ENCODE results near the gene RCAN1. TPM values are rescaled to one million over a fixed set of nuclear protein-coding genes. Genes with fewer than 3 reads are reported as not detected.

Gene RCAN1
- total and polyA plus RNA-seq, 9 of the 15 experiments (the other 6 are each of a cell fraction or from before 2014, with no cell fraction given), result 4.4 to 16.5 (median 12.3) TPM

- no peaks in the 10 kb centered on the region for H3K79me2 ChIP-seq (ENCODE audit: control insufficient read depth, insufficient read depth, low read length)
- DNase-seq (ENCODE audit: extremely low read depth in 1 of 4, low spot score in 3 of 4), result no peak
- CTCF ChIA-PET (ENCODE audit: low intra/inter-chr PET ratio), result no interaction called here
- peaks cover 0 to 5% of the 10 kb centered on the region in 2 experiments; a peak in 2 of 5 replicates for H3K4me1 ChIP-seq (replicated peaks in 1 of 2; ENCODE audit: control insufficient read depth in 2 of 2, insufficient read depth in 2 of 2, low read length in 2 of 2)
- in situ Hi-C loops (cut with MboI), result no loop called here
- H2AFZ ChIP-seq (ENCODE audit: low read depth, low read length), result no peak overlapping the region
- H3K27me3 ChIP-seq (ENCODE audit: control insufficient read depth in 2 of 2, insufficient read depth in 2 of 2, low read length in 2 of 2), result peaks cover 0 to 7% of the 10 kb centered on the region in 2 experiments; a peak in 2 of 5 replicates
- H3K36me3 ChIP-seq (ENCODE audit: control insufficient read depth, insufficient read depth, low read length), result no peaks in the 10 kb centered on the region
- no peaks in the 10 kb centered on the region for H3K9me3 ChIP-seq (replicated peaks; ENCODE audit: control insufficient read depth, insufficient read depth, low read depth, low read length)
- no TSS peak for BruUV-seq (replicated peaks)
- ATAC-seq, result no peak
- 72% methylated on average over 7 of the region's 7 CpGs for WGBS (ENCODE audit: insufficient coverage, low coverage, missing lambda C conversion rate)
- no peaks in the 10 kb centered on the region for H3K9me1 ChIP-seq (ENCODE audit: control insufficient read depth, insufficient read depth, low read length)
- TF ChIP-seq RBBP5 (IDR thresholded peaks at IDR 0.05; ENCODE audit: borderline replicate concordance, insufficient read depth, low read length, poor library complexity, severe bottlenecking) (no peak), TRIM25 (IDR thresholded peaks at IDR 0.05; ENCODE audit: borderline replicate concordance) (no peak), HOMEZ (CRISPR knock-in tag; IDR thresholded peaks at IDR 0.05) (no peak), XRCC3 (IDR thresholded peaks at IDR 0.05) (no peak), BRD9 (IDR thresholded peaks at IDR 0.05; ENCODE audit: low read depth, partially characterized antibody) (no peak), ARID4B (CRISPR knock-in tag; IDR thresholded peaks at IDR 0.05) (no peak), LCOR (CRISPR knock-in tag; IDR thresholded peaks at IDR 0.05) (no peak), TARDBP (IDR thresholded peaks at IDR 0.05) (no peak), HDGF (IDR thresholded peaks at IDR 0.05) (no peak), ZNF239 (CRISPR knock-in tag; IDR thresholded peaks at IDR 0.05) (no peak), SMARCE1 (IDR thresholded peaks at IDR 0.05) (no peak), NKRF (IDR thresholded peaks at IDR 0.05; ENCODE audit: borderline replicate concordance) (no peak)
- no peak overlapping the region for H3K9ac ChIP-seq (ENCODE audit: insufficient read depth in 1 of 2, low read depth in 2 of 2, low read length in 2 of 2)
- no peak overlapping the region for H3K4me3 ChIP-seq
- no peaks in the 10 kb centered on the region for H4K20me1 ChIP-seq (replicated peaks; ENCODE audit: control insufficient read depth, insufficient read depth, low read length)
- POLR2A ChIA-PET, result interaction anchor here (0.6 to 2.2 kb wide), 3 partner anchors 15 to 92 kb away, joined by 4 to 6 read pairs (median 4); no protein-coding TSS in a partner anchor
- H3K4me2 ChIP-seq (ENCODE audit: insufficient read depth, low read length), result no peak overlapping the region
- no peak overlapping the region for H3K27ac ChIP-seq (ENCODE audit: extremely low read depth, low read depth, low read length)
- no peak for FAIRE-seq
- intact Hi-C loops (cut with micrococcal nuclease), result no loop called here
Measured at GRCh38 chr21:34523019-34523555, 91.8 kb downstream of the RCAN1 start.
